OCI-LY7 (cell line): ENCODE results near the gene OAS2. TPM values are rescaled to one million over a fixed set of nuclear protein-coding genes. Genes with fewer than 3 reads are reported as not detected.

Experiments used
- BruUV-seq: library from RNA; stranded (reverse); fragments of 400-500 nt; replicated peaks from 2 replicates; lab custom pipeline; 2021; lab: Mats Ljungman, UMichigan
- CTCF ChIA-PET: fragments of 300-600 bp; sonication (Branson Sonifier 250); formaldehyde crosslinking; loops from one replicate; lab custom pipeline; 2022; ENCODE audit warnings: antibody characterized with exemption; ENCODE audit not compliant: unreplicated experiment; lab: Charles Lee
- POLR2A ChIA-PET: fragments of 300-600 bp; sonication (Branson Sonifier 250); formaldehyde crosslinking; loops from one replicate; lab custom pipeline; 2022; ENCODE audit warnings: antibody characterized with exemption; lab: Charles Lee
- DNase-seq: peaks from one replicate; pipeline ENCODE4 v3.0.0-alpha.2; 2015; ENCODE audit warnings: low spot score
- H2AFZ ChIP-seq: fragments of 200-600 bp; sonication (generic), shearing (Covaris generic); 2 replicates; pipeline ENCODE4 v1.6.1; 2014; ENCODE audit warnings: mild to moderate bottlenecking, antibody characterized with exemption, low read length, moderate library complexity
- H3K27ac ChIP-seq: fragments of 200-600 bp; sonication (generic); 2 replicates; pipeline ENCODE4 v1.5.1; 2014; ENCODE audit warnings: mixed run types, low read depth, mild to moderate bottlenecking, moderate library complexity, low read length, inconsistent platforms; ENCODE audit not compliant: poor library complexity, severe bottlenecking
- H3K36me3 ChIP-seq: fragments of 200-600 bp; sonication (generic); 2 replicates; pipeline ENCODE4 v1.6.1; 2014; ENCODE audit warnings: mild to moderate bottlenecking, antibody characterized with exemption, low read length, moderate library complexity, mixed read lengths; ENCODE audit not compliant: insufficient read depth
- H3K4me1 ChIP-seq: fragments of 200-600 bp; sonication (generic); 2 replicates; pipeline ENCODE4 v1.5.1; 2014; ENCODE audit warnings: mild to moderate bottlenecking, low read length; ENCODE audit not compliant: insufficient read depth, poor library complexity, severe bottlenecking
- H3K4me2 ChIP-seq: fragments of 200-600 bp; sonication (generic); 2 replicates; pipeline ENCODE4 v1.6.1; 2014; ENCODE audit warnings: mild to moderate bottlenecking, low read length
- H3K4me3 ChIP-seq: fragments of 200-600 bp; sonication (generic); 2 replicates; pipeline ENCODE4 v1.5.1; 2014; ENCODE audit warnings: mild to moderate bottlenecking, low read depth, low read length; ENCODE audit not compliant: poor library complexity, severe bottlenecking
- H3K79me2 ChIP-seq: fragments of 200-600 bp; sonication (generic); 2 replicates; pipeline ENCODE4 v1.6.1; 2016; ENCODE audit warnings: low read depth, mild to moderate bottlenecking, low read length, moderate library complexity, mixed read lengths; ENCODE audit not compliant: insufficient read depth
- H3K9me2 ChIP-seq: fragments of 200-600 bp; sonication (generic); 2 replicates; pipeline ENCODE4 v1.6.1; 2016; ENCODE audit warnings: mild to moderate bottlenecking, low read length, mixed read lengths; ENCODE audit not compliant: insufficient read depth
- H3K9me3 ChIP-seq: fragments of 200-600 bp; sonication (generic); 2 replicates; pipeline ENCODE4 v1.6.1; 2014; ENCODE audit warnings: mild to moderate bottlenecking, mixed run types, low read length, mixed read lengths
- H4K20me1 ChIP-seq: fragments of 200-600 bp; sonication (generic); 2 replicates; pipeline ENCODE4 v1.6.1; 2014; ENCODE audit warnings: mild to moderate bottlenecking, antibody characterized with exemption, low read length, moderate library complexity, mixed read lengths; ENCODE audit not compliant: insufficient read depth
- CTCF ChIP-seq: fragments of 200-600 bp; sonication (generic); conservative IDR thresholded peaks from 2 replicates; pipeline ENCODE4 v1.5.1; 2014; ENCODE audit warnings: mild to moderate bottlenecking, antibody characterized with exemption, low read length, moderate library complexity, mixed read lengths
- EZH2phosphoT487 ChIP-seq: fragments of 200-600 bp; sonication (generic); IDR thresholded peaks from 2 replicates; pipeline ENCODE4 v1.6.1; 2018; ENCODE audit warnings: low read depth, borderline replicate concordance, mild to moderate bottlenecking, mixed run types, antibody characterized with exemption, low read length, moderate library complexity, mixed read lengths
- intact Hi-C: fragments of 100-400 bp; cut with micrococcal nuclease; formaldehyde crosslinking; loops from one replicate; pipeline ENCODE4 v1.10.0; 2022; ENCODE audit not compliant: unreplicated experiment
- total RNA-seq, 2 experiments: library from RNA; depleted of rRNA in 1 of 2; stranded (reverse); fragments of >200 nt in 1 of 2; shearing (Covaris generic) in 1 of 2; gene quantifications; 2 replicates each; pipeline ENCODE4 v1.2.3, GENCODE V29; 2014 to 2022

OAS2 gene
- total RNA-seq, 2 experiments from 2014 or later, result 33.2 to 46.8 TPM

GRCh38 chr12:113039911-113040445, 61.7 kb downstream of the OAS2 start:
- no peak overlapping the region for H3K4me2 ChIP-seq
- H3K9me2 ChIP-seq, result no peaks in the 10 kb centered on the region
- intact Hi-C loops, result no loop called here
- H3K27ac ChIP-seq, result no peak overlapping the region
- no TSS peak for BruUV-seq
- no peak overlapping the region for H3K4me3 ChIP-seq
- CTCF ChIA-PET, result no interaction called here
- no peaks in the 10 kb centered on the region for H4K20me1 ChIP-seq
- no peaks in the 10 kb centered on the region for H3K79me2 ChIP-seq
- H3K36me3 ChIP-seq, result peaks cover 14% of the 10 kb centered on the region
- POLR2A ChIA-PET, result interaction anchor here (1.0 kb wide), 1 partner anchor 55 kb away, joined by 3 read pairs; no protein-coding TSS in a partner anchor
- TF ChIP-seq CTCF (no peak), EZH2phosphoT487 (no peak)
- H3K4me1 ChIP-seq, result peaks cover 12% of the 10 kb centered on the region
- no peak overlapping the region for H2AFZ ChIP-seq
- no peak for DNase-seq
- no peaks in the 10 kb centered on the region for H3K9me3 ChIP-seq

GRCh38 chr12:113040722-113041171, 62.4 kb downstream of the OAS2 start:
- Histone ChIP-seq H3K9me2 (no peaks in the 10 kb centered on the region), H3K27ac (no peak overlapping the region), H4K20me1 (no peaks in the 10 kb centered on the region), H3K4me3 (no peak overlapping the region), H3K79me2 (no peaks in the 10 kb centered on the region), H3K4me1 (peaks cover 19% of the 10 kb centered on the region), H3K9me3 (no peaks in the 10 kb centered on the region), H3K36me3 (peaks cover 14% of the 10 kb centered on the region), H2AFZ (no peak overlapping the region), H3K4me2 (no peak overlapping the region)
- BruUV-seq, result no TSS peak
- ChIA-PET CTCF (no interaction called here), POLR2A (no interaction called here)
- intact Hi-C loops, result no loop called here
- DNase-seq, result no peak
- no peak for TF ChIP-seq EZH2phosphoT487
- TF ChIP-seq CTCF, result no peak

GRCh38 chr12:113041560-113041959, 63.2 kb downstream of the OAS2 start:
- Histone ChIP-seq H3K4me1 (peaks cover 21% of the 10 kb centered on the region), H3K9me3 (no peaks in the 10 kb centered on the region), H2AFZ (no peak overlapping the region), H3K79me2 (no peaks in the 10 kb centered on the region), H3K9me2 (no peaks in the 10 kb centered on the region), H4K20me1 (no peaks in the 10 kb centered on the region), H3K4me2 (no peak overlapping the region), H3K36me3 (peaks cover 14% of the 10 kb centered on the region), H3K27ac (no peak overlapping the region), H3K4me3 (no peak overlapping the region)
- no peak for DNase-seq
- CTCF ChIA-PET, result interaction anchor here (0.6 kb wide), 1 partner anchor 59 kb away, joined by 3 read pairs; no protein-coding TSS in a partner anchor
- POLR2A ChIA-PET, result interaction anchor here (0.5 kb wide), 1 partner anchor 72 kb away, joined by 4 read pairs; no protein-coding TSS in a partner anchor
- BruUV-seq, result no TSS peak
- intact Hi-C loops, result no loop called here
- TF ChIP-seq CTCF (no peak), EZH2phosphoT487 (no peak)
